ENCODE measurements around the gene MOB3B.

DNA sequence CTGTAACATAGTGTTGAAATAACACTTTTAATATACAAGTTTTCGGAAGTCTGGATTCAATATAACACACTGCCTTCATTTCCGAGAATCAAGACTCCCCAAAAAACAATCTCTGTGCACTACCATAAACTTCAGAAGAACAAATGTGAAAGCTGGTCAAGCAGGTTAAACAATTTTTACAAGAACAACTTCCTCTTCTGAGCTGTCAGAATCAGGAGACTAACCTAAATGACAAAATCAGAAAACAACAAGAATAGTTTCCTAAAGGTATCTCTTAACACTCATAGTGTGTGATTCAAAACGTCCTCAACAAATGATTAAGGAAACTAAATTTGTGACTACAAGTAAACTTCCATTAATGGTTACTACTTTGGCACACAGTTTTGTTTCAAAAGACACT is 32.1 kb upstream of the MOB3B start:
- no peak for TF ChIP-seq EZH2 (IDR thresholded peaks at IDR 0.05; ENCODE audit: low read length, missing control alignments)
- TF ChIP-seq, protein P1, sequence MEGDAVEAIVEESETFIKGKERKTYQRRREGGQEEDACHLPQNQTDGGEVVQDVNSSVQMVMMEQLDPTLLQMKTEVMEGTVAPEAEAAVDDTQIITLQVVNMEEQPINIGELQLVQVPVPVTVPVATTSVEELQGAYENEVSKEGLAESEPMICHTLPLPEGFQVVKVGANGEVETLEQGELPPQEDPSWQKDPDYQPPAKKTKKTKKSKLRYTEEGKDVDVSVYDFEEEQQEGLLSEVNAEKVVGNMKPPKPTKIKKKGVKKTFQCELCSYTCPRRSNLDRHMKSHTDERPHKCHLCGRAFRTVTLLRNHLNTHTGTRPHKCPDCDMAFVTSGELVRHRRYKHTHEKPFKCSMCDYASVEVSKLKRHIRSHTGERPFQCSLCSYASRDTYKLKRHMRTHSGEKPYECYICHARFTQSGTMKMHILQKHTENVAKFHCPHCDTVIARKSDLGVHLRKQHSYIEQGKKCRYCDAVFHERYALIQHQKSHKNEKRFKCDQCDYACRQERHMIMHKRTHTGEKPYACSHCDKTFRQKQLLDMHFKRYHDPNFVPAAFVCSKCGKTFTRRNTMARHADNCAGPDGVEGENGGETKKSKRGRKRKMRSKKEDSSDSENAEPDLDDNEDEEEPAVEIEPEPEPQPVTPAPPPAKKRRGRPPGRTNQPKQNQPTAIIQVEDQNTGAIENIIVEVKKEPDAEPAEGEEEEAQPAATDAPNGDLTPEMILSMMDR (conservative IDR thresholded peaks at IDR 0.05 in 1 of 2, IDR thresholded peaks at IDR 0.05 in 1 of 2; ENCODE audit: low read depth in 1 of 2, low read length in 2 of 2) = no peak
